ENCODE data around the gene NDUFA13. TPM values are rescaled to one million over a fixed set of nuclear protein-coding genes. Genes with fewer than 3 reads are reported as not detected.

Gene NDUFA13
- total RNA-seq, 1 donor from 2014 or later = 294 TPM

DNA sequence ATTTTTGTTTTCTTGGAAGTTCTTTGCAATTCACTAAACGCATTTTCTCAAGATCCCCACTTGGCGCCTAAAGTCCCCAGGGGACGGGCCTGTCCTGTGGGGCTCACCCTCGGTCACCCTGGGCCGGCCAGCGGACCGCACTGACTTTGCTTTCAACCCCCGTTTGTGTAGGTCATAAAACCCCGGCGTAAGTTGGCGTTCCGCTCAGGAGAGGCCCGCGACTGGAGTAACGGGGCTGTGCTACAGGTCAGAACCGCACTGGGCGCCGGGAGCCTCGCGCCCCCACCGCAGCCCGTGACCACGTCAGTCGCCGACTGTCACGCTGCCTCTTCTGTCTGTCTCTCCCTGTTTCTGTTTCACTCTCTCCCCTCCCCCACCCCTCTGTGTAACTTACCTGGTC lies 14.2 kb upstream of the NDUFA13 start:
- CTCF ChIA-PET = no interaction called here
- intact Hi-C loops (cut with micrococcal nuclease) = no loop called here
- POLR2A ChIA-PET = no interaction called here
- Mint-ChIP-seq H3K27me3 (no peaks in the 10 kb centered on the region), H3K9me3 (no peaks in the 10 kb centered on the region), H3K36me3 (ENCODE audit: low read depth) (peaks cover 92% of the 10 kb centered on the region), H3K27ac (no peak overlapping the region), H3K4me3 (no peak overlapping the region), H3K4me1 (no peaks in the 10 kb centered on the region)
- ATAC-seq (ENCODE audit: low read depth) (no peak), DNase-seq (no peak)
- TF ChIP-seq, protein P1, sequence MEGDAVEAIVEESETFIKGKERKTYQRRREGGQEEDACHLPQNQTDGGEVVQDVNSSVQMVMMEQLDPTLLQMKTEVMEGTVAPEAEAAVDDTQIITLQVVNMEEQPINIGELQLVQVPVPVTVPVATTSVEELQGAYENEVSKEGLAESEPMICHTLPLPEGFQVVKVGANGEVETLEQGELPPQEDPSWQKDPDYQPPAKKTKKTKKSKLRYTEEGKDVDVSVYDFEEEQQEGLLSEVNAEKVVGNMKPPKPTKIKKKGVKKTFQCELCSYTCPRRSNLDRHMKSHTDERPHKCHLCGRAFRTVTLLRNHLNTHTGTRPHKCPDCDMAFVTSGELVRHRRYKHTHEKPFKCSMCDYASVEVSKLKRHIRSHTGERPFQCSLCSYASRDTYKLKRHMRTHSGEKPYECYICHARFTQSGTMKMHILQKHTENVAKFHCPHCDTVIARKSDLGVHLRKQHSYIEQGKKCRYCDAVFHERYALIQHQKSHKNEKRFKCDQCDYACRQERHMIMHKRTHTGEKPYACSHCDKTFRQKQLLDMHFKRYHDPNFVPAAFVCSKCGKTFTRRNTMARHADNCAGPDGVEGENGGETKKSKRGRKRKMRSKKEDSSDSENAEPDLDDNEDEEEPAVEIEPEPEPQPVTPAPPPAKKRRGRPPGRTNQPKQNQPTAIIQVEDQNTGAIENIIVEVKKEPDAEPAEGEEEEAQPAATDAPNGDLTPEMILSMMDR (IDR thresholded peaks at IDR 0.05) = no peak

DNA sequence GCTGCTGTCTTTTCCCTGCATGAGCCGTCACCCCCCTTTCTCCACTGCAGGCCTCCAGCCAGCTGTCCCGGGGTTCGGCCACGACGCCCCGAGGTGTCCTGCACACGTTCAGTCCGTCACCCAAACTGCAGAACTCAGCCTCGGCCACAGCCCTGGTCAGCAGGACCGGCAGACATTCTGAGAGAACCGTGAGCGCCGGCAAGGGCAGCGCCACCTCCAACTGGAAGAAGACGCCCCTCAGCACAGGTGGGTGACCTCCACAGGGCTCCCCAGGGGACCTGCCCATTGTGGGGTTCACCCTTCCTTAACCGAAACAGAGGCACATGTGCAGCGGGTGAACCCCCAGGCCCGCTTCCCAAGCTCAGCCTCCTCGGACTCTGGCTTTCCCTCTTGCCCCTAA lies 13.7 kb upstream of the NDUFA13 start:
- intact Hi-C loops (cut with micrococcal nuclease) = no loop called here
- Mint-ChIP-seq H3K27ac (no peak overlapping the region), H3K4me3 (no peak overlapping the region), H3K4me1 (no peaks in the 10 kb centered on the region), H3K36me3 (ENCODE audit: low read depth) (peaks cover 90% of the 10 kb centered on the region), H3K27me3 (no peaks in the 10 kb centered on the region), H3K9me3 (no peaks in the 10 kb centered on the region)
- ChIA-PET POLR2A (no interaction called here), CTCF (no interaction called here)
- DNase-seq = no peak
- TF ChIP-seq, protein P1 (IDR thresholded peaks at IDR 0.05) = no peak
- no peak for ATAC-seq (ENCODE audit: low read depth)

DNA sequence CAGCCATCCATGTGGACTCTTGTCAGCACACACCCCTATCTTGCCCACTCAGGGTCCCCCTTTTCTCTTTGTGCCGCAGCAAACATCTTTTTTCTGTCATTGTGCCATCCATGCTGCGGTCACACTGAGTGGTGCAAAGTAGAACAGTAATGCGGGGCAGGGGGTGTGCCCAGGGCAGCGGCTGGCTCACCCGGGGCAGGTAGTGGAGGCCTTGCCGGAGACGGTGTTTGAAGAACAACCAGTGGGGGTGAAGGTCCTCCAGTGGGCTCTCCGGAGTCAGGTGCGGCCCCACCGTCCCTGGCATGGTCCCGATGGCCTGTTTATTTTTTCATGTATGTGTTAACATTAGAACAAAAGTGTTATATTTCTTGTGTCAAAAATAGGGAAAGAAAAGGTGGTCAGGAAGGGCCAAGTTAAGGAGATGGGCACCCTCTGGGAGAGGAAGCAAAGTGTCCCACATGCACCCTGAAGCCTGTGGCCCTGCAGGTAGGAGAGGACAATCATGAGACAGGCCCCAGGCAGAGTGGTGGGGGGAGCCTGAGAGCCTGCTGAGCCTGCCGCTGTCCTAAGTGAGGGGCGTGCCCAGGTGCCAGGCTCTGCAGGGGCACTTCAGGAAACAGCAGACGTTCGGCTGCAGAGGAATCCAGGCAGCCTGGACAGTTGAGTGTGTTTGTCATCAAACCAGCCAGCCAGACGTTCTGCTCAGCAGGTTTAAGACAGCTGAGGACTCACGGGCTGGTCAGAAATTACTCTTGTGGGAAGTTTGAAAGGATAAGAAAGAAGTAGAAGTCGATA lies 13.0 kb upstream of the NDUFA13 start:
- Mint-ChIP-seq H3K4me3 (no peak overlapping the region), H3K4me1 (no peaks in the 10 kb centered on the region), H3K27me3 (no peaks in the 10 kb centered on the region), H3K27ac (no peak overlapping the region), H3K36me3 (ENCODE audit: low read depth) (peaks cover 89% of the 10 kb centered on the region), H3K9me3 (no peaks in the 10 kb centered on the region)
- TF ChIP-seq, protein P1 (IDR thresholded peaks at IDR 0.05) = no peak
- ATAC-seq (ENCODE audit: low read depth) (no peak), DNase-seq (no peak)
- ChIA-PET POLR2A (no interaction called here), CTCF (no interaction called here)
- intact Hi-C loops (cut with micrococcal nuclease) = no loop called here

DNA sequence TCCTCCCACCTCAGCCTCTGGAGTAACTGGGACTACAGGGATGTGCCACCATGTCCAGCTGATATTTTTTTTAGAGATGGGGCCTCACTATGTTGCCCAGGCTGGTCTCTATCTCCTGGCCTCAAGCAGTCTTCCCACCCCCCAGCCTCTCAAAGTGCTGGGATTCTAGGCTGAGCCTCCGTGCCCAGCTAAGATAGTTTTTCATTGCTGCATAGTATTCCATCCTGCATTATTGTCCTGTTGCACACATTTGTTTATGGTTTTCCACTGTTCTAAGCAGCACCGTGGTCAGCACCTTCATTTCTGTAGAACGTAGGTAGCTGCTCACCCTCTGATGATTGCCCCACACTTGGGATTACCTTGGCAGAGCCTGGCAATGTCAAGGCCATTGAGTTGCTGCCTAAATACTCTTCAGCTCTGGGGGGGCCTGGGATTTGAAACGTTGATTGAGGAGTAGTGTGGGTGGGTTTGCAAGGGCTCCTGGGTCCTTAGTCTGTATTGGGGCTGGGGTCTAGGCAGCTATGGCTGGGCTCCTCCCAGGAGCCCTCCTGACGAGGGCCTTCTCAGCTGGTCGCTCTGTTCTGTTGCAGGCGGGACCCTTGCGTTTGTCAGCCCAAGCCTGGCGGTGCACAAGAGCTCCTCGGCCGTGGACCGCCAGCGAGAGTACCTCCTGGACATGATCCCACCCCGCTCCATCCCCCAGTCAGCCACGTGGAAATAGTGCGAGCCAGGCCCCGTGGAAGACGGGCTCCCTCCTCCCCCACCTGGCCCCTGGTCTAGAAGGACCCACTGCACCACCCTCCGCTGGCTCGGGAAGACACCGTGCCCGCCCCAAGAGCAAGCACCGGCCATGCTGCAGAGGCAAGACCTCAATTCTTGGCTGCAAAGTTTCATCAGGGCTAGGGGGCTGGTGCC lies 11.0 kb upstream of the NDUFA13 start:
- Mint-ChIP-seq H3K27me3 (no peaks in the 10 kb centered on the region), H3K9me3 (no peaks in the 10 kb centered on the region), H3K4me3 (no peak overlapping the region), H3K4me1 (no peaks in the 10 kb centered on the region), H3K27ac (no peak overlapping the region), H3K36me3 (ENCODE audit: low read depth) (peaks cover 73% of the 10 kb centered on the region)
- no peak for ATAC-seq (ENCODE audit: low read depth)
- POLR2A ChIA-PET = interaction anchor here (1.1 kb wide), 1 partner anchor 11 kb away, joined by 5 read pairs; the partner anchor contains the start of genes NDUFA13 and TSSK6
- no peak for DNase-seq
- TF ChIP-seq, protein P1 (IDR thresholded peaks at IDR 0.05) = no peak
- CTCF ChIA-PET = no interaction called here
- intact Hi-C loops (cut with micrococcal nuclease) = no loop called here

DNA sequence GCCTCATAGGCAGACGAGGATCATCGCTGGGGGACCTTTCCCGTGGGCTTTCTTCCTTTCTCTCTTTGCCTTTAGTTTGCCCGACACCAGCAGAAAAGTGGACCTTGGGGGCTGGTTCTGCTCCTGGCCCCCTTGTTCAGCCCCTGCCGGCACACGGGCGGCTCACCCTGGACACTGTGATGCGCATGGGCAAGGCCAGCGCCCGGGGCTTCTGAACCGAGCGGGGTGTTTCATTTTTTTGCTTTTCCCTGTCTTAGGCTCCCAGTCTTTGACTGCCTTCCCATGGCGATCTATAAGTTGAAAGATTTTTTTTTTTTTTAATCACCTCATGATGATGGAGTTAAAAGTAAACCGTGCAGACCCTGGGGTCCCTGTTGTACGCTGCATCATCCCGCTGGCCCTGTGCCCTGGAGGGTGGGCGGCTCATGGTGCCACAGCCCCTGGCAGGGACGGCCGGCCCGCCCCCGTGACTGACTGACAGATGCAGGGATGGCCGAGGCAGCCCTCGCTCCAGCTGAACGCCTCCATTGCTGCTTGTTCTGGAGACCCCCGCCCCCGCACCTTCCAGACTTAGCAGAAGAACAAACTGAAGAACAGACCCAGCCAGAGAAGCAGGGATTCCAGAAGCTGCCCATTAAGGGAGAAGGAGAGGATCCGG lies 10.2 kb upstream of the NDUFA13 start:
- DNase-seq (no peak), ATAC-seq (ENCODE audit: low read depth) (no peak)
- Mint-ChIP-seq H3K27ac (no peak overlapping the region), H3K27me3 (no peaks in the 10 kb centered on the region), H3K36me3 (ENCODE audit: low read depth) (peaks cover 65% of the 10 kb centered on the region), H3K4me1 (no peaks in the 10 kb centered on the region), H3K4me3 (no peak overlapping the region), H3K9me3 (no peaks in the 10 kb centered on the region)
- ChIA-PET POLR2A (no interaction called here), CTCF (no interaction called here)
- intact Hi-C loops (cut with micrococcal nuclease) = no loop called here
- TF ChIP-seq, protein P1 (IDR thresholded peaks at IDR 0.05) = no peak

Data from activated B cell treated with CpG ODN at 0.5 μM for 24 hours (primary cell).